G401.6 (cell line): ENCODE data around the gene PDC.
A peak's percentile ranks its signal among the peaks of the same experiment; 100 is the strongest.
"Not testable (repeated sequence)": the region's sequence is repeated elsewhere in the genome, so short reads cannot be mapped to it uniquely, and the experiment has no call there.

ENCODE experiments used
- FAIRE-seq: peaks from 2 replicates; lab custom pipeline; 2012; peaks lifted over from hg19 to GRCh38; lab: Jason Lieb, UNC

Gene PDC

GRCh38 chr1:186465491-186465890, 4.6 kb upstream of the PDC start:
- FAIRE-seq: not testable (repeated sequence)

DNA sequence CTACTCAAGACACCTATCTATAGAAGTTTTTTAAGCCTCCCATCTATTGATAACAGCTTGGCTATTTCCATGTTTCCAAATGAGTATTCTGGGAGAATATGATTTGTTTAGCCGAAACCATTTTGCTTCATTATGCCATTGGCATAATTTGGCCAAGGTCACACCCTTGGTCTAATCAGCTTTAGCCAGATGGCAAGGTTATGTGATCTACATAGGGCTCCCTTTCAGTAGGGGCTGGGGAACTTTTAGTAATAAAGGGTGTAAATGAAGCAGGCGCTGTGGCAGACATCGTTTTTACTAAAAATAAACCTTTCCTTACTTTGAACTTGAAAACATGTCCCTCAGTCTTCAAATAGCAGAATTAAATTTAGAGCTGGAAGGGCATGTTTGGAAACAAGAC, 3.0 kb upstream of the PDC start:
- no peak for FAIRE-seq

GRCh38 chr1:186463511-186463910, 2.6 kb upstream of the PDC start:
- no peak for FAIRE-seq

DNA sequence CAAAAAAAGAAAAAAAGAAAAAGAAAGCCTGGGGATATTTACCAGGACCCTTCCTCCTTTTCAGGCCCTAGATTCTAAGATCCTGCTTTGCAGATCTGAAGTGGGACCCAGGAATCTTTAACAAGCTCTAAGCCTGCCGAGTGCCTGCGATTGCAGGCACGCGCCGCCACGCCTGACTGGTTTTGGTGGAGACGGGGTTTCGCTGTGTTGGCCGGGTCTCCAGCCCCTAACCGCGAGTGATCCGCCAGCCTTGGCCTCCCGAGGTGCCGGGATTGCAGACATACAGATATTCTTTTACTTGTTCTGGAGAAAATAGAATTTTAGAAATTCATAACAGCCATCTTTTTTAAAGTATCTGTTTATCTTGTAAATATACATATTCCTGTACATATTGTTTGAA, 1.8 kb downstream of the PDC start:
- not testable (repeated sequence) for FAIRE-seq

DNA sequence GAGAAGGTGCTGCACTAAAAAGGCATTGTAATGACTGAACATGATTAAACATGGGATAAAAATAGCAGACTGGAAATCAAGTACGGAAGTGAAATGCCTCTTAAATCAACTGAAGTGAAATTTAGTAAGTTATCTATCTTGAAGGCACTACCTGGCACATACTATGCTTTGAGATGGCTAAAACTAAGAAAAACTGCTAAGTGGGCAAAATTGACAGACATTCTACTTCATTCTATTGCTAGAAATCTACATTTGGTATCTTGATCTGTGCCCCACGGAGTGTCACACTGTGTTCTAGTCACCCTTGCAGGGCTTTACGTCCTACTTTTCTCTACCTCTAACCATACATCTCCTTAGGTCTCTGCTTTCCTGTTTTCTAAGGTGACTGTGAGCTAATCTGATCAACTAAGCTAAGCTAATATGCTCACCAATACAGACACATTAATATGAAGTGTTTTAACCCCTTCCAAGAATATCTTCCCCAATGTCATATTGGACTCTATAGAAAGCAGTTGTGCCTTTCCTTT, 4.1 kb downstream of the PDC start:
- FAIRE-seq: no peak

DNA sequence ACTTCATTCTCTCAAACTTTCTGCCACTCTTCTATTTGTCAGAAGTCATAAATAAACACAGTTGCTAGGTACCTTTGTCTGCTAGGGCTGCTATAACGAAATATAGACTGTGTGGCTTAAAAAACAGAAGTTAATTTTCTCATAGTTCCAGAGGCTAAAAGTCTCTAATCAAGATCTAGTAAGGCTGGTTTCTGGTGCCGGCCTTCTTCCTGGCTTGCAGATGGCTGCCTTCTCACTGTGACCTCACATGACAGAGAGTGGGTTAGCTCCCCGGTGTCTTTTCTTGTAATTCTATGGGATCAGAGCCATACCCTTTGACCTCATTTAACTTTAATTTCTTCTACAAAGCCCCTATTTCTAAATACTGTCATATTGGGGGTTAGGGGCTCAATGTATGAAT, 5.9 kb downstream of the PDC start:
- FAIRE-seq: no peak

GRCh38 chr1:186446152-186446551, 14.8 kb downstream of the PDC start:
- FAIRE-seq: no peak

GRCh38 chr1:186443638-186444037, 17.3 kb downstream of the PDC start:
- no peak for FAIRE-seq

DNA sequence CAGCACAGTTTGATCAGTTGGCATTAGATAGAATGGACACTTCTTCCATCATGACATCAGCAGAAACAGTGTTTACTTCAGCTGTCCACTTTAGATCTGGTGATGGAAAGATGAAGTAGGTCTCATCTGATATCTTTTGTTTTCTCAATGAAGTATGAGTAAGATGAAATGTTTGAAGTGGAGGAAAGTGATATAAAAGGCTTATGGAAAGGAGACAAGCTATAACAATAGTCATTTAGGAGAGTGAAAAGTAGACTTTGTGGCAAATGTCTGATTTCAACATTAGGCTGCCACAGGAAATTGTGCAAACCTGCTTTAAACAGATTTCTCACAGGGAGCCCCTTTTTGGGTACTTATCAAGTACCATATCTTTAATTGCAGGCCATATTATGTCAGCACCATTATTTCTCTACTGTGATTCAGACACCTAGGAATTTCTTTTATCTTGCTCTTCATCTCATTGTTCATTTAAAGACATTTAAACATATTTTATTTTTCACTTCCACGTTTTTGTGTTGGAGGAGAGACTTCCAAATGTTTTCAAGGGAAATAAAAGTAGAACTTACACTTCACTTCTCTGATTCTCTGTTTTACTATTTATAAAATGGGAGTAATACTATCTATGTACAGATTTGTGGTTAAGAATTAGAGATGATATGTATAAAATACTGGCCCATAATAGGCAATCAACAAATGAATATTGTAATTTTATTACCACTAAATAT, 18.1 kb downstream of the PDC start:
- no peak for FAIRE-seq

DNA sequence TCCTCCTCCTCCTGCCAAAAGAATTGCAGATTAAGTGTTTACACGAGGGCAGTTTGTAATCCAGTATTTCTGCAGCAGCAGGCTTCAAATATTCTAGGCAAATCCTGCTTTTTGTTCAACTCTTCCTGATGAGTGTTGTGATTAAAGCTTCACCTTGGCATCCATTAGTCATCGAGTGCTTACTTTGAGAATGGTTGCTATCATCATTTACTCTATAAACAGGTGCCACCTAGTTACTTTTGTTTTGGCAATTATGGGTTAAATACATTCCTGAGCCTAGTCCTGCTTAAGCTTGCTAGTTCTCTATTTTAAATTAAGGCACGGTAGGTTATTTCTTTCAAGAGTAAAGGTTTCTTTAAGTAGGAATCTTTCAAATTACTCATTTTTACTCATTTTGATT, 20.3 kb downstream of the PDC start:
- FAIRE-seq: no peak

- FAIRE-seq: no peak
Measured at GRCh38 chr1:186438567-186438966, 22.3 kb downstream of the PDC start.

DNA sequence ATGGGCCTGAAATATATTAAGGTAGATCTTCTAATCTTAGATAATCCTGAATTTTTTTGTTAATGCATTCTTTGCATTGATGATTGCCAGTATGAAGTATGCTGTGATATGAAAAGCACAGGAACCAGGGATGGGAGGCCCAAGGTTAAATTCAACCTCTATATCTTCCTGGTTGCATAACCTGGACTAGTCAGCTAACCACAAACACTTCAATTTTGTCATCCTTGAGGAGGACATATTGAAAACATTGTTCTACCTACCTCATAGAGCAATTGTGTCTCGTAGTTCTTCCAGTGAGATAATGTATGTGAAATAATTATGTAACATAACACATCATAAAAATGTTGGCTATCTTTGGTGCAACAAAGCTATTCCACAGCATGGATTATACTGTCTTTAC, 25.6 kb downstream of the PDC start:
- FAIRE-seq: no peak

GRCh38 chr1:186429017-186429416, 31.9 kb downstream of the PDC start:
- FAIRE-seq: no peak

- no peak for FAIRE-seq
Measured at GRCh38 chr1:186426118-186426517, 34.8 kb downstream of the PDC start.

DNA sequence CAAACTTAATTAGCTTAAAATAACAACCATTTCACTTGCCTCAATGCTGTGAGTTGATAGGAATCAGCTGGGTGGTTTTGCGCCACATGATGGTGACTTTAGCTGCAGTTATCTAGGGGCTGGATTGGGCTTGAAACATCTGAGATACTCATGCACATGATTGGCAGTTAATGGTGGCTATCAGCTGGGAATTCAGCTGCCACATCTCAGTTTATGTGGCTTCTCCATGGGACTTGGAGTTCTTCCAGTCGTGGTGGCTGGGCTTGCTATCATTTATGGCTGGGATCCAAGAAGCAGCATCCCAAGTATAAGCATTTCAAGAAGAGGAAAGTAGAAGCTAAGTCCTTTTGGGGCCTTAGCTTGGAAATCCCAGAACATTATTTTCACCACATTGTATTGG, 36.4 kb downstream of the PDC start:
- FAIRE-seq: no peak

- no peak for FAIRE-seq
Measured at GRCh38 chr1:186421446-186421845, 39.5 kb downstream of the PDC start.

DNA sequence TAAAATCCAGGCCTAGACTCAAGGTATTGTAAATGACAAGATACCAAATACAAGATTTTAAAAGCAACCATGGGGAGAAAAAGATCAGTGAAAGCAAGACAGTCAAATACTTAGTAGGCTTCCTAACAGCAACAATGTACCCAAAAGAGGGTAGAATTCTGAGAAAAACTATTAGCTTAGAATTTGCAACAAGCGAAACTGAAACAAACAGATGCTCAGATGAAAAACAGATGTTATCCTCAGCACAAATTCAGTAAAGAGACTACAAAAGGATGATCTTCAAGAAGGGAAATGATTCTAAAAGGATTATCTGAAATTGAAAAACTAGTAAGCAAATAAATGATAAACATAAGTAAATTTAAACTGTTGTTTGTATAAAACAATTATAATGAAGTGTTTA, 40.0 kb downstream of the PDC start:
- FAIRE-seq: peak; percentile 70

GRCh38 chr1:186420311-186420710, 40.6 kb downstream of the PDC start:
- FAIRE-seq: no peak

DNA sequence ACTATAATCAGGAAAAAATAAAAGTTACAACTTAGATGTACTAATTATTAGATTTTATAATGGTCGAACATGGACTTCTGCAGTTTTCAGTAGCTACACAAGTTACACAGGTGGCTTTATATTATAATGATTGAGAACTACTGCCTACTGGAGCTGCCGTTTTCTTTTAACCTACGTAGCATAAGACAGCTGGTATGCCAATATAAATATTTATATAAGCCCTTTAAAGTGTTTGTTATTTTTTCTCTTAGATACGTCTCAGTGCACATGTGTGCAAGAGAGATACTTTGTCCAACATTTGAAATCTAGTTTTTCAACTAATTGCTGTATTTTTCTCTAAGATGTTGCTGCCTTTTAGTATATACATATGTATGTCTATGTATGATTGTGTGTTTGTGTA, 42.4 kb downstream of the PDC start:
- FAIRE-seq: no peak

- no peak for FAIRE-seq
Measured at GRCh38 chr1:186413319-186413718, 47.6 kb downstream of the PDC start.

DNA sequence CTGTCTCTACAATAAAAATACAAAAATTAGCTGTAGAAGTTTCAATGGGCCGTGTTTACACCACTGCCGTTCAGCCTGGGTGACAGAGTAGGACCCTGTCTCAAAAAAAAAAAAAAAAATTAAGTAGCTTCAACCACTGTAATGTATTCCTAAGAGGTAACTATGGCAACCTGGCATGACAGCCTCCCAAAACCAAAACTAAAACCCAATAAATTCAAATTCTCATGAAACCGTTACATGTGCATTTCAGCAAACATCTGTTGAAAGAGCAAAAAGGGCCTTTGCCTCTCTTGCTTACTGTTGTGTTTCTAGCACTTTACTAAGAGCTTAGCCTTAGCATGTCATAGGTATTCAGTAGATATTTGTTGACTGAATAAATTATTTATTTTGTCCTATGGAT, 51.8 kb downstream of the PDC start:
- FAIRE-seq: no peak

DNA sequence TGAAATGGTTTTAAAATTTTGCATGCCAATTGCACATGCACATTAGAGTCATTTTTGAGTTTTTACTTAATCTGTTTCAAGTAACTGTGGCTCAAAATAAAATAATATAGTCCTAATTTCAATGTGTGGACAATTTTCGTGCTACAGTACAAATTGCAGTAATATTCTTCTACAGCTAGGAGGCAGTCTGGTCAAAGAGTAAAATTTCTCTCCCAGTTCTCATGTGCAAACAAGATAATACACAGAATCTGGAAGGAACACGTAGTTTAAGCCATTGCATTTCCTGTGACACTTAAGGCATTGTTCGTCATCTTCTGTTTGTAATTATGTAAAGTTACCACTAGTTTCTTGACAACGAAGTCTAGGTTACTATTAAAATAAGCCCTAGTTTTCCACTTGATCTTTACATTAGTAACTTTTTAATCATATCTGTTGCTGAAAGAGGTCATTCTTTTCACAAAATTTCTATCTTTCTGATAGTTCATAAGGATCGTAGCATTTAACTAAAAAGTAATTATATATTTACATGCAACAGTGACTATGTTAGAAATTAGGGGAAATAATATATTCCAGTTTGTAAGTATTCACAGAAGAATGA, 56.4 kb downstream of the PDC start:
- FAIRE-seq: peak; percentile 89

- no peak for FAIRE-seq
Measured at GRCh38 chr1:186403632-186404031, 57.3 kb downstream of the PDC start.

GRCh38 chr1:186401446-186401845, 59.5 kb downstream of the PDC start:
- not testable (repeated sequence) for FAIRE-seq
